ENCODE data around the gene PSMB2. TPM values are rescaled to one million over a fixed set of nuclear protein-coding genes. Genes with fewer than 3 reads are reported as not detected.
A peak's percentile ranks its signal among the peaks of the same experiment; 100 is the strongest.

The PSMB2 gene
- total RNA-seq, 4 donors from 2014 or later = 40.4 to 48.6 (median 41.5) TPM

DNA sequence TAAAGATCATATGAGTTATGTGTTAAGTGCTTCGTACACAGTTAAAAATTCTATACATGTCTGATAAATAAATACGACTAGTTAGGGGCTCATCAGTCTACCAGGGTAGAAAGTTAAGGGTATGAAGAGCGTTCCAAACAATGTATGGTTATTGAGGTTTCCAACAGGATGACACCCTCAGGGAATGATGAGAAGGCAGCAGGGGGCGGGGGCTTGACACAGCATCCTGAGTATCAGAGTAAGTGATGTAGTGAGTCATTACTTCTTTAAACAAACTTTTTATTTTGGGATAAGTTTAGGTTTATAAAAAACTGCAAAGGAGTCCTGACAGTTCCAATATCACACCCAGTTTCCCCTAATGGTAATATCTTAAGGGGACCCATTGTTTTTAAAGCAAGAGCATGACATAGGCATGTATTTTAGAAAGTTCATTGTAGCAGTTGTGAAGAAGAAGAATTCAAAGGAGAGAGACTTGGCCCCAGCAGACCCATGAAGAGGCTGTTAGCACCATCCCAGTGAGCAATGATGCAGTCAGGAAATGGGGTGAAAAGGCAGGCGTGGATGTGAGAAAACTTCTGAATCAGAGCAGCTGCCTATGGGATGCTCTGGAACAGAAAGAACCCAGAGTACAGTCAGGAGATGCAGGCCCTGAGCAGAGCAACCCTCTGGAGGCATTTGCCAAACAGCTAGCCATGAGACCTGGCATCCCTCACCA, 15.0 kb upstream of the PSMB2 start:
- no peak overlapping the region for H3K4me3 ChIP-seq (ENCODE audit: low read depth, poor library complexity, severe bottlenecking)
- intact Hi-C loops (cut with DNase I; ENCODE audit: low total_unique reads) = no loop called here
- 57 to 72% methylated on average over 5 of the region's 5 CpGs for WGBS, 2 donors
- peak in 1 of 2 donors; percentile 45 for DNase-seq (ENCODE audit: low spot score in 2 of 2)
- no peak for TF ChIP-seq POLR2A (IDR thresholded peaks at IDR 0.05)
- no peak for TF ChIP-seq CTCF (IDR thresholded peaks at IDR 0.05)

GRCh38 chr1:35655196-35655595, 13.9 kb upstream of the PSMB2 start:
- WGBS, 2 donors = 15 to 18% methylated on average over 1 of the region's 1 CpG
- intact Hi-C loops (cut with DNase I; ENCODE audit: low total_unique reads) = no loop called here
- H3K4me3 ChIP-seq (ENCODE audit: low read depth, poor library complexity, severe bottlenecking) = no peak overlapping the region
- DNase-seq (ENCODE audit: low spot score in 2 of 2) = peak in 1 of 2 donors; percentile 45
- TF ChIP-seq CTCF (IDR thresholded peaks at IDR 0.05) (no peak), POLR2A (IDR thresholded peaks at IDR 0.05) (no peak)

DNA sequence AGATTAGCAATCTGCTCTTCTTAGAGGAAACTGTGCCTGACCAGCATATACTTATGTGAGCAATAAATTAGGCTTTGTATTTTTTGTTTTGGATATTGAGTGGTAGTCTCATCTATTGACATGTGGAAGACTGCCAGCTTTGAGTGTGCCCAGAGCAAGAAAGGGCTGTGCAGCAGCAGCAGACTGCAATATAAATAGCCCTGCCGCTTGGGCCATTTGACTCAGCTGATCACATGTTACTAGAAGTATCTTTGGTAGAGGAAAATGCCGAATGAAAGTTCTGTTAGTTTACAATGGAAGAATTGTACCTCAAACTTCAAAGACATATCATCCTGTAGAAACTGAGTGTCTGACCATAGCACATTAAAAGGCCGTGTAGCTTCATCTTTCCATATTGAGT, 9.1 kb upstream of the PSMB2 start:
- no peak overlapping the region for H3K4me3 ChIP-seq (ENCODE audit: low read depth, poor library complexity, severe bottlenecking)
- WGBS, 2 donors = 74 to 85% methylated on average over 3 of the region's 3 CpGs
- TF ChIP-seq CTCF (IDR thresholded peaks at IDR 0.05) (no peak), POLR2A (IDR thresholded peaks at IDR 0.05) (no peak)
- peak in 1 of 2 donors; percentile 12 for DNase-seq (ENCODE audit: low spot score in 2 of 2)
- intact Hi-C loops (cut with DNase I; ENCODE audit: low total_unique reads) = no loop called here

DNA sequence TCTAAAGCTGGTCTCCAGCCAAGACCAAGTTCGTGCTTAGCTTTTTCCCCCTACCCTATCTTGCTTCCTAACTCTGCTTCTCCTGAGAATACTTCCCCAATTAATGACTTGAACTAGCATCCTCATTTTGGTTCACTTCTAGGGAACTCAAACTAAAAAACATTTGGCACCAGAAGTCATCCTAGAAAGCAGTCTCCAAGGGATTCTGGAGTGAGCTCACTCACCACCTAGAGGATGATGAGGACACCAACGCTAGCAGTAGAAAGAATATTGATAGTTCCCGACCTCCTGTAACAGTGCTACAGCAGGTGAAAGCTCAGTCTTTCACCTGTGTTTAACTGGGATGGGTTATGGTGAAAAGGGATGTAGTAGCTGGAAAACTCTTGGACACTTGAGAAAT, 4.7 kb upstream of the PSMB2 start:
- no peak overlapping the region for H3K4me3 ChIP-seq (ENCODE audit: low read depth, poor library complexity, severe bottlenecking)
- WGBS, 2 donors = 13 to 20% methylated on average over 3 of the region's 3 CpGs
- DNase-seq (ENCODE audit: low spot score in 2 of 2) = no peak
- intact Hi-C loops (cut with DNase I; ENCODE audit: low total_unique reads) = no loop called here
- no peak for TF ChIP-seq CTCF (IDR thresholded peaks at IDR 0.05)
- TF ChIP-seq POLR2A (IDR thresholded peaks at IDR 0.05) = no peak

DNA sequence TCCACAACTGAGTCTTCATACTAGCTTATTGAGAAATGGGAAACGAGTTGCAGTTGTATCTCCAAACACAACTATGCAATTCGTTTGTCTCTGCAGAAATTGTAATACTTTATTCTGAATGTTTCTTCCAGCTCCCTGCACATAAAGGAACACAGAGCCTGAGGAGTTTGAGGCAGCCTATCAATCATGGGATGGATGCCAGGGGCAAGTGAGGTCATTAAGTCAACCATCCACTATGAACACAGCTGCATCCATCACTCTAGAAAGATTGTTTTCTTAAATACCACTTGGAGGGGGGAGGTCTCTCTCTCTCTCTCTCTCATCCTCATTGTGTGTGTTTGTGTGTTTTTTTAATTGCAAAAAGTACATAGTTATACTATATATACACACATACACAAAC, 2.9 kb upstream of the PSMB2 start:
- DNase-seq (ENCODE audit: low spot score in 2 of 2) = no peak
- intact Hi-C loops (cut with DNase I; ENCODE audit: low total_unique reads) = no loop called here
- no peak overlapping the region for H3K4me3 ChIP-seq (ENCODE audit: low read depth, poor library complexity, severe bottlenecking)
- 31 to 45% methylated on average over 2 of the region's 2 CpGs for WGBS, 2 donors
- no peak for TF ChIP-seq CTCF (IDR thresholded peaks at IDR 0.05)
- no peak for TF ChIP-seq POLR2A (IDR thresholded peaks at IDR 0.05)

- intact Hi-C loops (cut with DNase I; ENCODE audit: low total_unique reads) = no loop called here
- no peak overlapping the region for H3K4me3 ChIP-seq (ENCODE audit: low read depth, poor library complexity, severe bottlenecking)
- TF ChIP-seq CTCF (IDR thresholded peaks at IDR 0.05) (no peak), POLR2A (IDR thresholded peaks at IDR 0.05) (no peak)
- peak in 1 of 2 donors; percentile 66 for DNase-seq (ENCODE audit: low spot score in 2 of 2)
- WGBS, 2 donors = 25 to 31% methylated on average over 14 of the region's 14 CpGs
Observed at GRCh38 chr1:35642471-35642955, 1.2 kb upstream of the PSMB2 start.
